Body of pancreas (tissue), 4 donors: Measurements from ENCODE around the gene HGFAC. TPM values are rescaled to one million over a fixed set of nuclear protein-coding genes. Genes with fewer than 3 reads are reported as not detected.

Source experiments
- ATAC-seq: fragments of 150-250 bp; one replicate; pipeline ENCODE4 v1.9.1; 2016
- DNase-seq, 4 donors: peaks; one replicate each; pipeline ENCODE4 v3.0.0-alpha.2; 2019
- H3K27ac ChIP-seq, 4 donors: fragments of 200-600 bp; sonication (generic); 1 replicate in 3 of 4; 2 replicates in 1 of 4; pipeline versions ENCODE4 v1.5.1 to v1.6.1; 2016 to 2019; ENCODE audit warnings: mild to moderate bottlenecking in 1 of 4, mixed read lengths in 1 of 4, moderate library complexity in 1 of 4
- H3K27me3 ChIP-seq, 2 donors: fragments of 200-600 bp; sonication (generic); one replicate each; pipeline ENCODE4 v1.6.0; 2016; ENCODE audit warnings: mild to moderate bottlenecking in 1 of 2
- H3K36me3 ChIP-seq, 2 donors: fragments of 200-600 bp; sonication (generic); replicated peaks in 1 of 2; 2 replicates each; pipeline ENCODE4 v1.5.1; 2016; ENCODE audit warnings: low read depth in 2 of 2; ENCODE audit not compliant: insufficient read depth in 1 of 2
- H3K4me1 ChIP-seq: fragments of 200-600 bp; sonication (generic); one replicate; pipeline ENCODE4 v1.6.0; 2016
- H3K4me3 ChIP-seq, 2 donors: fragments of 200-600 bp; sonication (generic); 1 replicate in 1 of 2; 2 replicates in 1 of 2; pipeline ENCODE4 v1.5.1; 2016 to 2019
- H3K9me3 ChIP-seq, 3 donors: fragments of 200-600 bp; sonication (generic); 1 replicate in 2 of 3; 2 replicates in 1 of 3; pipeline ENCODE4 v1.5.1; 2016
- POLR2A ChIP-seq, 3 donors: fragments of 450-650 bp; IDR thresholded peaks; one replicate each; pipeline ENCODE4 v1.6.1; 2016; ENCODE audit warnings: antibody characterized with exemption in 3 of 3, mild to moderate bottlenecking in 2 of 3
- WGBS, 2 donors: methylation state at CpG; one replicate each; pipeline ENCODE4 v1.1.5; 2017; 5-methylcytosine and 5-hydroxymethylcytosine counted together
- intact Hi-C: fragments of 100-400 bp; cut with DNase I; formaldehyde crosslinking; loops from one replicate; pipeline ENCODE4 v1.15.1; 2023
- total RNA-seq, 2 donors: library from RNA; depleted of rRNA; stranded (reverse); fragments of >200 nt; gene quantifications; one replicate each; pipeline ENCODE4 v1.1.0, GENCODE V29; 2016
- TF ChIP-seq, protein P1 (sequence below), 7 experiments: fragments of 450-650 bp in 4 of 7; fragments of 200-600 bp in 3 of 7; sonication (generic) in 3 of 7; IDR thresholded peaks; one replicate each; pipeline ENCODE4 v1.5.1; 2016 to 2019; ENCODE audit warnings: antibody characterized with exemption in 7 of 7

The HGFAC gene
- total RNA-seq, 2 donors from 2014 or later: 0.78 TPM; not detected in 1

DNA sequence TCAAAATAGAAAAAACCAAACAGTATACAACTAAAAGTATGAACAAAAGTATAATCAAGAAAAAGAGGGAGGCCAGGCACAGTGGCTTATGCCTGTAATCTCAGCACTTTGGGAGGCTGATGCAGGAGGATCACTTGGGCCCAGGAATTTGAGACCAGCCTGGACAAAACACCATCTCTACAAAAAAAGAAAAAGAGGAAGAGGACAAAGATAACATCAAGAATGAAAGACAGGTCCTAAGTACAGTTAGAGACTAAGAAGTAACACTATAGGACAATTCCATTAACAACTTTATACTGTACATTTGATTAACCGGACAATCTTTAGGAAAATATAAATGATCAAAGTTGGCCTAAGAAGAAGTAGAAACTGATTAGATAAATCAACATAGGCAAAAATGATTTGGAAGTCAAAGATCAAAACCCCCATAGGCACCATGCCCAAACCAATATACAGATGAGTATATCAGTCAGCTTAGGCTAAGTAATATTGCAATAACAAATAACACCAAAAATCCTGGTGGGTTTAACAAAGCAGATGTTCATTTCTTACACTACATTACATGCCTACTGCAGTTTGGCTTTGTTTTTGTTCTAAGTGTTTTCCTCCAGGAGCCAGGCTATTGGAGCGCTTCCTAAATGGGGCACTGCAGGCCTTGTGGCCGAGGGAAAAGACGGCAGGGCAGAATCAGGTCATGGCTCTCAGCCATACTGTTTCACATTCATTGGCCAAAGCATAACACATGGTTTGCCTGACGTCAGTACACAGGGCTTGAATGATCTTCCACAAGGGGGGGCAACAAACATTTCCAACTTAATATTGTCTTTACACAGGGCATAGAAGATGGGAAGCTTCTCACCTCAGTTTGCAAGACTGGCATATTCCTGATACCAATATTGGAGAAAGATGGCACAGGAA is 42.2 kb upstream of the HGFAC start:
- intact Hi-C loops: no loop called here
- DNase-seq: no peak
- no peaks in the 10 kb centered on the region for H3K27me3 ChIP-seq
- TF ChIP-seq POLR2A (IDR thresholded peaks at IDR 0.05): no peak
- TF ChIP-seq, protein P1, sequence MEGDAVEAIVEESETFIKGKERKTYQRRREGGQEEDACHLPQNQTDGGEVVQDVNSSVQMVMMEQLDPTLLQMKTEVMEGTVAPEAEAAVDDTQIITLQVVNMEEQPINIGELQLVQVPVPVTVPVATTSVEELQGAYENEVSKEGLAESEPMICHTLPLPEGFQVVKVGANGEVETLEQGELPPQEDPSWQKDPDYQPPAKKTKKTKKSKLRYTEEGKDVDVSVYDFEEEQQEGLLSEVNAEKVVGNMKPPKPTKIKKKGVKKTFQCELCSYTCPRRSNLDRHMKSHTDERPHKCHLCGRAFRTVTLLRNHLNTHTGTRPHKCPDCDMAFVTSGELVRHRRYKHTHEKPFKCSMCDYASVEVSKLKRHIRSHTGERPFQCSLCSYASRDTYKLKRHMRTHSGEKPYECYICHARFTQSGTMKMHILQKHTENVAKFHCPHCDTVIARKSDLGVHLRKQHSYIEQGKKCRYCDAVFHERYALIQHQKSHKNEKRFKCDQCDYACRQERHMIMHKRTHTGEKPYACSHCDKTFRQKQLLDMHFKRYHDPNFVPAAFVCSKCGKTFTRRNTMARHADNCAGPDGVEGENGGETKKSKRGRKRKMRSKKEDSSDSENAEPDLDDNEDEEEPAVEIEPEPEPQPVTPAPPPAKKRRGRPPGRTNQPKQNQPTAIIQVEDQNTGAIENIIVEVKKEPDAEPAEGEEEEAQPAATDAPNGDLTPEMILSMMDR (IDR thresholded peaks at IDR 0.05): no peak
- H3K4me3 ChIP-seq: no peak overlapping the region
- no peak overlapping the region for H3K27ac ChIP-seq
- 51 to 54% methylated on average over 5 of the region's 5 CpGs for WGBS, 2 donors
- ATAC-seq: no peak
- H3K9me3 ChIP-seq: no peaks in the 10 kb centered on the region
- H3K36me3 ChIP-seq: no peaks in the 10 kb centered on the region
- H3K4me1 ChIP-seq: no peaks in the 10 kb centered on the region

- Histone ChIP-seq H3K9me3 (no peaks in the 10 kb centered on the region), H3K4me1 (no peaks in the 10 kb centered on the region), H3K27ac (no peak overlapping the region), H3K27me3 (no peaks in the 10 kb centered on the region), H3K4me3 (no peak overlapping the region), H3K36me3 (no peaks in the 10 kb centered on the region)
- DNase-seq (no peak), ATAC-seq (no peak)
- 91% methylated on average over 18 to 22 of the region's 22 CpGs for WGBS, 2 donors
- intact Hi-C loops: no loop called here
- TF ChIP-seq POLR2A (IDR thresholded peaks at IDR 0.05): no peak
- TF ChIP-seq, protein P1 (IDR thresholded peaks at IDR 0.05): no peak
Measured at GRCh38 chr4:3401436-3402171, 40.2 kb upstream of the HGFAC start.

DNA sequence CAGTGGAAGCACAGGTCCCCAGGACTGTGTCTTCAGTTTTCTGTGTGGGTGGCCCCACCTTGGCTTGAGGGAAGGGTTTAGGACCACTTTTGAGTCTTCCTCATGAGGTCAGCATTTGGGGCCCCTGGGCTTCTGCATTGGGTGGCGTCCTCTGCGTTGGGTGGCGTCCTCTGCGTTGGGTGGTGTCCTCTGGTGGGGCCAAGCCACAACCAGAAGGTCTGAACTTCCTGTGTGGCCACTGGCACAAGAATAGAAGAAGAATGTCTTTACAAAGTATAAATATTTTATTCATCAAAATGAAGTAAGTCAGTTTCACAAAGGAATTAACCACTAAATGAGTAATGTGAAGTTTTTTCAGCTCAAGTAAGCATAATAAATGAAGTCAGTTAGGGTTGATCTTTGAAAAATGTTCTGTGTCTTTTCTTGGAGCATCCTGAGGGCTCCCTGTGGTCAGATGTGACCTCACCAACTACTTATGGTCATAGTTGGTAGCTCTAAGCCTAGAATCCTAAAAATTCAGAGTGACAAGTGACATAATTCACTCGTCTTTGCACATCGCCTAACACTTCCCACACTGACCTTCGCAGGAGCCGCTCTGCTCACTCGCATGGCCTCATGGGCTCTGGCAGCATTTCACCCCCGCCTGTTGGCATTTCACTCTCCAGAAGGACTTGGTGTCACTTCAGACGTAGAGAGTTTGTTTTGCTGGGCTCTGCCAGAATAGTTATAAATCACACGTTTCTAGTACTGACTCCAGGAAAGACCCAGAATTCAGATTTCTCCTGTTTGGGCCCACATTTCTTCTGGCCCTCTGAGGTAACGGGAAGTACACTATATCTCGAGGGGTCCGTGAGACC is 39.0 kb upstream of the HGFAC start:
- intact Hi-C loops: no loop called here
- no peaks in the 10 kb centered on the region for H3K4me1 ChIP-seq
- no peaks in the 10 kb centered on the region for H3K36me3 ChIP-seq
- H3K27me3 ChIP-seq: no peaks in the 10 kb centered on the region
- ATAC-seq (no peak), DNase-seq (no peak)
- H3K27ac ChIP-seq: no peak overlapping the region
- TF ChIP-seq POLR2A (IDR thresholded peaks at IDR 0.05): no peak
- TF ChIP-seq, protein P1 (IDR thresholded peaks at IDR 0.05): no peak
- H3K4me3 ChIP-seq: no peak overlapping the region
- H3K9me3 ChIP-seq: no peaks in the 10 kb centered on the region
- WGBS, 2 donors: 87 to 93% methylated on average over 15 of the region's 15 CpGs

- no peaks in the 10 kb centered on the region for H3K9me3 ChIP-seq
- H3K4me3 ChIP-seq: no peak overlapping the region
- TF ChIP-seq, protein P1 (IDR thresholded peaks at IDR 0.05): no peak
- no peak for TF ChIP-seq POLR2A (IDR thresholded peaks at IDR 0.05)
- intact Hi-C loops: no loop called here
- ATAC-seq (no peak), DNase-seq (no peak)
- H3K36me3 ChIP-seq: no peaks in the 10 kb centered on the region
- no peak overlapping the region for H3K27ac ChIP-seq
- H3K4me1 ChIP-seq: no peaks in the 10 kb centered on the region
- no peaks in the 10 kb centered on the region for H3K27me3 ChIP-seq
- 76 to 89% methylated on average over 8 to 10 of the region's 10 CpGs for WGBS, 2 donors
Measured at GRCh38 chr4:3403348-3403906, 38.3 kb upstream of the HGFAC start.
